ENCODE results near the gene EXOSC5. TPM values are rescaled to one million over a fixed set of nuclear protein-coding genes. Genes with fewer than 3 reads are reported as not detected.

The EXOSC5 gene
- total and polyA plus RNA-seq, 9 of the 15 experiments (the other 6 are each of a cell fraction or from before 2014, with no cell fraction given): 10.9 to 75.5 (median 37.8) TPM

DNA sequence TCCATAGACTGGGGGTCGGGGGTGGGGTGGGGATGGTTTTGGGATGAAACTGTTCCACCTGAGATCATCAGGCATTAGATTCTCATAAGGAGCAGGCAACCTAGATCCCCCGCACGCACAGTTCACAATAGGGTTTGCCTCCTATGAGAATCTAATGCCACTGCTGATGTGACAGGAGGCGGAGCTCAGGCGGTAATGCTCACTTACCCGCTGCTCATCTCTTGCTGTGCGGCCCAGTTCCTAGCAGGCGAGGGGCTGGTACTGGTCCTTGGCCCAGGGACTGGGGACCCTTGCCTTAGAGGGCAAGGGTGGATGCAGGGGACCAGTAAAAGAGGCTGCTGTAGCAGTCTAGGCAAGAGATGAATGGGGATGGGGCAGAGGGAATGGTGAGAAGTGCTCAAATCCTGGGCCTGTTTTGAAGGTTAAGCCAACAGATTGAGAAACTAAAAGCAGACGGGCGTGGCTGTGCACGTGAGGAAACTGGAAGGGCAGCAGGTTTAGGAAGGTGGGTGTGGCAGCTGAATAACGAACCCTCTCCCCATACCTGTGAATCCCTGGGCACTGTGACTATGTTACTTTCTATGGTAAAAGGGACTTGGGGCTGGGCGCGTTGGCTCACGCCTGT lies 44.3 kb upstream of the EXOSC5 start:
- Histone ChIP-seq H3K36me3 (ENCODE audit: control insufficient read depth, insufficient read depth, low read length) (peaks cover 11% of the 10 kb centered on the region; the same call in 1 of the 3 replicates), H3K27me3 (ENCODE audit: control insufficient read depth in 2 of 2, insufficient read depth in 2 of 2, low read length in 2 of 2) (peaks cover 0 to 9% of the 10 kb centered on the region in 2 experiments; a peak in 3 of 5 replicates), H3K4me1 (replicated peaks in 1 of 2; ENCODE audit: control insufficient read depth in 2 of 2, insufficient read depth in 2 of 2, low read length in 2 of 2) (peaks cover 6 to 23% of the 10 kb centered on the region in 2 experiments; a peak in 4 of 5 replicates), H2AFZ (ENCODE audit: low read depth, low read length) (no peak overlapping the region), H3K9me1 (ENCODE audit: control insufficient read depth, insufficient read depth, low read length) (no peaks in the 10 kb centered on the region), H3K9ac (ENCODE audit: insufficient read depth in 1 of 2, low read depth in 2 of 2, low read length in 2 of 2) (peak overlapping the region in 1 of 2 experiments; percentile 32; a peak in 1 of 4 replicates), H4K20me1 (replicated peaks; ENCODE audit: control insufficient read depth, insufficient read depth, low read length) (no peaks in the 10 kb centered on the region), H3K9me3 (replicated peaks; ENCODE audit: control insufficient read depth, insufficient read depth, low read depth, low read length) (no peaks in the 10 kb centered on the region), H3K27ac (ENCODE audit: extremely low read depth, low read depth, low read length) (no peak overlapping the region), H3K79me2 (ENCODE audit: control insufficient read depth, insufficient read depth, low read length) (peaks cover 10% of the 10 kb centered on the region), H3K4me2 (ENCODE audit: insufficient read depth, low read length) (no peak overlapping the region), H3K4me3 (no peak overlapping the region)
- intact Hi-C loops (cut with micrococcal nuclease): loop anchor here (10.0 kb wide), 1 partner anchor 237 kb away; no protein-coding TSS in a partner anchor
- 64% methylated on average over 14 of the region's 15 CpGs for WGBS (ENCODE audit: insufficient coverage, low coverage, missing lambda C conversion rate)
- no peak for DNase-seq (ENCODE audit: extremely low read depth in 1 of 4, low spot score in 3 of 4)
- no peak for ATAC-seq
- POLR2A ChIA-PET: interaction anchor here (2.5 kb wide), 1 partner anchor 10 kb away, joined by 11 read pairs; no protein-coding TSS in a partner anchor
- FAIRE-seq: no peak
- CTCF ChIA-PET (ENCODE audit: low intra/inter-chr PET ratio): no interaction called here
- in situ Hi-C loops (cut with MboI): no loop called here
- no peak for TF ChIP-seq ZNF445 (CRISPR knock-in tag; IDR thresholded peaks at IDR 0.05; ENCODE audit: low read depth)
- TF ChIP-seq BHLHE40 (IDR thresholded peaks at IDR 0.05; ENCODE audit: low read length): peak; percentile 22; the same call in 1 of the 2 replicates
- BruUV-seq (replicated peaks): no TSS peak
